ENCODE data around the gene MPP4.

DNA sequence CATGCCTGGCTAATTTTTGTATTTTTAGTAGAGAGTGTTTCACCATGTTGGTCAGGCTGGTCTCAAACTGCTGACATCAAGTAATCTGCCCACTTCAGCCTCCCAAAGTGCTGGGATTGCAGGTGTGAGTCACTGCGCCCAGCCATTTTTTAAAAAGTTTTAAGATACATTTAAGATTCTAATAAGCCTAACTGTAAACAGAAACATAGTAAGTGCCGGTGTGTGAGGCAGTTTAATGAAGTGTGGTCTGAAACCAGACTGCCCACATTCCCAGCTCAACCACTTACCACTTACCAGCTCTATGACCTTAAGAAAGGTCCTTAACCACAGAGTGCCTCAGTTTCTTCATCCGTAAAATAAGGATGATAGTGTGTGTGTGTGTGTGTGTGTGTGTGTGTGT is 97.5 kb downstream of the MPP4 start:
- TF ChIP-seq, protein P1, sequence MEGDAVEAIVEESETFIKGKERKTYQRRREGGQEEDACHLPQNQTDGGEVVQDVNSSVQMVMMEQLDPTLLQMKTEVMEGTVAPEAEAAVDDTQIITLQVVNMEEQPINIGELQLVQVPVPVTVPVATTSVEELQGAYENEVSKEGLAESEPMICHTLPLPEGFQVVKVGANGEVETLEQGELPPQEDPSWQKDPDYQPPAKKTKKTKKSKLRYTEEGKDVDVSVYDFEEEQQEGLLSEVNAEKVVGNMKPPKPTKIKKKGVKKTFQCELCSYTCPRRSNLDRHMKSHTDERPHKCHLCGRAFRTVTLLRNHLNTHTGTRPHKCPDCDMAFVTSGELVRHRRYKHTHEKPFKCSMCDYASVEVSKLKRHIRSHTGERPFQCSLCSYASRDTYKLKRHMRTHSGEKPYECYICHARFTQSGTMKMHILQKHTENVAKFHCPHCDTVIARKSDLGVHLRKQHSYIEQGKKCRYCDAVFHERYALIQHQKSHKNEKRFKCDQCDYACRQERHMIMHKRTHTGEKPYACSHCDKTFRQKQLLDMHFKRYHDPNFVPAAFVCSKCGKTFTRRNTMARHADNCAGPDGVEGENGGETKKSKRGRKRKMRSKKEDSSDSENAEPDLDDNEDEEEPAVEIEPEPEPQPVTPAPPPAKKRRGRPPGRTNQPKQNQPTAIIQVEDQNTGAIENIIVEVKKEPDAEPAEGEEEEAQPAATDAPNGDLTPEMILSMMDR (IDR thresholded peaks at IDR 0.05): no peak
- no peak for TF ChIP-seq POLR2AphosphoS5 (IDR thresholded peaks at IDR 0.05; ENCODE audit: low read depth, low read length)
- TF ChIP-seq, protein P2, sequence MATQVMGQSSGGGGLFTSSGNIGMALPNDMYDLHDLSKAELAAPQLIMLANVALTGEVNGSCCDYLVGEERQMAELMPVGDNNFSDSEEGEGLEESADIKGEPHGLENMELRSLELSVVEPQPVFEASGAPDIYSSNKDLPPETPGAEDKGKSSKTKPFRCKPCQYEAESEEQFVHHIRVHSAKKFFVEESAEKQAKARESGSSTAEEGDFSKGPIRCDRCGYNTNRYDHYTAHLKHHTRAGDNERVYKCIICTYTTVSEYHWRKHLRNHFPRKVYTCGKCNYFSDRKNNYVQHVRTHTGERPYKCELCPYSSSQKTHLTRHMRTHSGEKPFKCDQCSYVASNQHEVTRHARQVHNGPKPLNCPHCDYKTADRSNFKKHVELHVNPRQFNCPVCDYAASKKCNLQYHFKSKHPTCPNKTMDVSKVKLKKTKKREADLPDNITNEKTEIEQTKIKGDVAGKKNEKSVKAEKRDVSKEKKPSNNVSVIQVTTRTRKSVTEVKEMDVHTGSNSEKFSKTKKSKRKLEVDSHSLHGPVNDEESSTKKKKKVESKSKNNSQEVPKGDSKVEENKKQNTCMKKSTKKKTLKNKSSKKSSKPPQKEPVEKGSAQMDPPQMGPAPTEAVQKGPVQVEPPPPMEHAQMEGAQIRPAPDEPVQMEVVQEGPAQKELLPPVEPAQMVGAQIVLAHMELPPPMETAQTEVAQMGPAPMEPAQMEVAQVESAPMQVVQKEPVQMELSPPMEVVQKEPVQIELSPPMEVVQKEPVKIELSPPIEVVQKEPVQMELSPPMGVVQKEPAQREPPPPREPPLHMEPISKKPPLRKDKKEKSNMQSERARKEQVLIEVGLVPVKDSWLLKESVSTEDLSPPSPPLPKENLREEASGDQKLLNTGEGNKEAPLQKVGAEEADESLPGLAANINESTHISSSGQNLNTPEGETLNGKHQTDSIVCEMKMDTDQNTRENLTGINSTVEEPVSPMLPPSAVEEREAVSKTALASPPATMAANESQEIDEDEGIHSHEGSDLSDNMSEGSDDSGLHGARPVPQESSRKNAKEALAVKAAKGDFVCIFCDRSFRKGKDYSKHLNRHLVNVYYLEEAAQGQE (IDR thresholded peaks at IDR 0.05; ENCODE audit: insufficient read depth in 1 of 2, low read depth in 2 of 2, low read length in 1 of 2): no peak
